ENCODE data around the gene HSFX3. TPM values are rescaled to one million over a fixed set of nuclear protein-coding genes. Genes with fewer than 3 reads are reported as not detected.
"Not testable (repeated sequence)": the region's sequence is repeated elsewhere in the genome, so short reads cannot be mapped to it uniquely, and the experiment has no call there.

Gene HSFX3
- total RNA-seq, 2 donors from 2014 or later, result 0.50 to 0.74 TPM

- no CpG with 5 or more reads among the region's 3 CpGs for WGBS
- H3K4me3 ChIP-seq; H3K27me3 ChIP-seq (replicated peaks; ENCODE audit: insufficient read depth); H3K27ac ChIP-seq; H3K4me1 ChIP-seq (replicated peaks); H3K9me3 ChIP-seq; intact Hi-C loops (cut with DNase I); DNase-seq (ENCODE audit: low spot score); H3K36me3 ChIP-seq: not testable (repeated sequence)
Observed at GRCh38 chrX:149532868-149533267, 16.9 kb downstream of the HSFX3 start.

GRCh38 chrX:149531599-149531998 is 18.1 kb downstream of the HSFX3 start:
- no peak for DNase-seq (ENCODE audit: low spot score)
- 90% methylated on average over 2 of the region's 2 CpGs for WGBS
- Histone ChIP-seq H3K4me1 (replicated peaks) (no peaks in the 10 kb centered on the region), H3K27ac (no peak overlapping the region), H3K27me3 (replicated peaks; ENCODE audit: insufficient read depth) (no peaks in the 10 kb centered on the region), H3K9me3 (no peaks in the 10 kb centered on the region), H3K4me3 (no peak overlapping the region), H3K36me3 (no peaks in the 10 kb centered on the region)
- intact Hi-C loops (cut with DNase I), result no loop called here
- no peak for TF ChIP-seq POLR2AphosphoS5 (IDR thresholded peaks at IDR 0.05)
- TF ChIP-seq CTCF (IDR thresholded peaks at IDR 0.05), result no peak
- TF ChIP-seq POLR2A (IDR thresholded peaks at IDR 0.05), result no peak

GRCh38 chrX:149528381-149528780 is 21.3 kb downstream of the HSFX3 start:
- Histone ChIP-seq H3K27me3 (replicated peaks; ENCODE audit: insufficient read depth) (no peaks in the 10 kb centered on the region), H3K36me3 (no peaks in the 10 kb centered on the region), H3K4me1 (replicated peaks) (no peaks in the 10 kb centered on the region), H3K27ac (no peak overlapping the region), H3K4me3 (no peak overlapping the region), H3K9me3 (no peaks in the 10 kb centered on the region)
- WGBS, result 85% methylated on average over 1 of the region's 1 CpG
- intact Hi-C loops (cut with DNase I), result no loop called here
- DNase-seq (ENCODE audit: low spot score), result no peak
- TF ChIP-seq POLR2AphosphoS5 (IDR thresholded peaks at IDR 0.05) (no peak), POLR2A (IDR thresholded peaks at IDR 0.05) (no peak), CTCF (IDR thresholded peaks at IDR 0.05) (no peak)

GRCh38 chrX:149527705-149528104 is 22.0 kb downstream of the HSFX3 start:
- Histone ChIP-seq H3K4me3 (no peak overlapping the region), H3K4me1 (replicated peaks) (no peaks in the 10 kb centered on the region), H3K27ac (no peak overlapping the region), H3K27me3 (replicated peaks; ENCODE audit: insufficient read depth) (no peaks in the 10 kb centered on the region), H3K36me3 (no peaks in the 10 kb centered on the region), H3K9me3 (no peaks in the 10 kb centered on the region)
- intact Hi-C loops (cut with DNase I), result no loop called here
- DNase-seq (ENCODE audit: low spot score), result no peak
- TF ChIP-seq POLR2A (IDR thresholded peaks at IDR 0.05) (no peak), CTCF (IDR thresholded peaks at IDR 0.05) (peak in 2 of 4 experiments; percentile 48 to 52), POLR2AphosphoS5 (IDR thresholded peaks at IDR 0.05) (no peak)
- WGBS, result 41% methylated on average over 1 of the region's 1 CpG

- H3K4me1 ChIP-seq (replicated peaks); DNase-seq (ENCODE audit: low spot score); intact Hi-C loops (cut with DNase I); H3K4me3 ChIP-seq; H3K27me3 ChIP-seq (replicated peaks; ENCODE audit: insufficient read depth); H3K27ac ChIP-seq; H3K9me3 ChIP-seq; H3K36me3 ChIP-seq: not testable (repeated sequence)
- WGBS, result 100% methylated on average over 1 of the region's 13 CpGs
Observed at GRCh38 chrX:149526318-149527033, 23.2 kb downstream of the HSFX3 start.

- H3K9me3 ChIP-seq; DNase-seq (ENCODE audit: low spot score); H3K27ac ChIP-seq; H3K27me3 ChIP-seq (replicated peaks; ENCODE audit: insufficient read depth); intact Hi-C loops (cut with DNase I); H3K36me3 ChIP-seq; H3K4me1 ChIP-seq (replicated peaks); H3K4me3 ChIP-seq: not testable (repeated sequence)
- WGBS, result 43% methylated on average over 3 of the region's 5 CpGs
Observed at GRCh38 chrX:149525903-149526302, 23.8 kb downstream of the HSFX3 start.

GRCh38 chrX:149525389-149525788 is 24.3 kb downstream of the HSFX3 start:
- DNase-seq (ENCODE audit: low spot score); H3K9me3 ChIP-seq; intact Hi-C loops (cut with DNase I): not testable (repeated sequence)

More at GRCh38 chrX:149525389-149525788, 24.3 kb downstream of the HSFX3 start:
- not testable (repeated sequence) for H3K4me1 ChIP-seq (replicated peaks); H3K36me3 ChIP-seq; H3K27me3 ChIP-seq (replicated peaks; ENCODE audit: insufficient read depth); H3K4me3 ChIP-seq; H3K27ac ChIP-seq
- 8% methylated on average over 2 of the region's 10 CpGs for WGBS
